Nephron (organoid): ENCODE results near the gene PLA2G5.
"Not testable (repeated sequence)": the region's sequence is repeated elsewhere in the genome, so short reads cannot be mapped to it uniquely, and the experiment has no call there.

Experiments used
- H3K27ac Mint-ChIP-seq, 3 experiments: 2 replicates each; pipeline ENCODE4 v1.8.0; 2020; ENCODE audit warnings: mixed read lengths in 3 of 3, mild to moderate bottlenecking in 2 of 3, moderate library complexity in 1 of 3
- H3K27me3 Mint-ChIP-seq: 2 replicates; pipeline ENCODE4 v1.8.0; 2021; ENCODE audit warnings: low read depth, mild to moderate bottlenecking, moderate library complexity, mixed read lengths
- H3K36me3 Mint-ChIP-seq: 2 replicates; pipeline ENCODE4 v1.8.0; 2020; ENCODE audit warnings: low read depth, mixed read lengths
- H3K4me1 Mint-ChIP-seq: 2 replicates; pipeline ENCODE4 v1.8.0; 2020; ENCODE audit warnings: mixed read lengths
- H3K4me3 Mint-ChIP-seq, 3 experiments: 2 replicates each; pipeline ENCODE4 v1.8.0; 2020; ENCODE audit warnings: mild to moderate bottlenecking in 3 of 3, mixed read lengths in 3 of 3, moderate library complexity in 2 of 3
- H3K9me3 Mint-ChIP-seq: 2 replicates; pipeline ENCODE4 v1.8.0; 2020; ENCODE audit warnings: mixed read lengths
- TF ChIP-seq, protein P1 (sequence below), 3 experiments: fragments of 200-600 bp; sonication (generic); IDR thresholded peaks; one replicate each; pipeline ENCODE4 v1.5.0; 2021; ENCODE audit warnings: antibody characterized with exemption in 3 of 3; ENCODE audit not compliant: unreplicated experiment in 3 of 3

The PLA2G5 gene

DNA sequence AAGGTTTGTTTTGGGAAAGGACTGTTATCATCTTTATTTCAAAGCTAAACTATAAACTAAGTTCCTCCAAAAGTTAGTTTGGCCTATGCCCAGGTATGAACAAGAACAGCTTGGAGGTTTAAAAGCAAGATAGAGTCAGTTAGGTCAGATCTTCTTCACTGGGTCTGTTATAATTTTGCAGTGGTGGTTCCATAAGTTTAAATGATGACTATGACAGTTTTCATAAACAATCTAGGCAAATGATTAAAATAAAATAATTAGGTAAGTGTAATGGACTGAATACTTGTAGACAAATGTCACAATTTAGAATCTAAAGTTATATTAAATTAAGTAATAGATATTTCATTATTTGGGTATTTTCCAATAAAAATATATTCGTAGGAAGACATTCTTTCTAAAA is 21.4 kb upstream of the PLA2G5 start:
- H3K36me3 Mint-ChIP-seq = no peaks in the 10 kb centered on the region
- TF ChIP-seq, protein P1, sequence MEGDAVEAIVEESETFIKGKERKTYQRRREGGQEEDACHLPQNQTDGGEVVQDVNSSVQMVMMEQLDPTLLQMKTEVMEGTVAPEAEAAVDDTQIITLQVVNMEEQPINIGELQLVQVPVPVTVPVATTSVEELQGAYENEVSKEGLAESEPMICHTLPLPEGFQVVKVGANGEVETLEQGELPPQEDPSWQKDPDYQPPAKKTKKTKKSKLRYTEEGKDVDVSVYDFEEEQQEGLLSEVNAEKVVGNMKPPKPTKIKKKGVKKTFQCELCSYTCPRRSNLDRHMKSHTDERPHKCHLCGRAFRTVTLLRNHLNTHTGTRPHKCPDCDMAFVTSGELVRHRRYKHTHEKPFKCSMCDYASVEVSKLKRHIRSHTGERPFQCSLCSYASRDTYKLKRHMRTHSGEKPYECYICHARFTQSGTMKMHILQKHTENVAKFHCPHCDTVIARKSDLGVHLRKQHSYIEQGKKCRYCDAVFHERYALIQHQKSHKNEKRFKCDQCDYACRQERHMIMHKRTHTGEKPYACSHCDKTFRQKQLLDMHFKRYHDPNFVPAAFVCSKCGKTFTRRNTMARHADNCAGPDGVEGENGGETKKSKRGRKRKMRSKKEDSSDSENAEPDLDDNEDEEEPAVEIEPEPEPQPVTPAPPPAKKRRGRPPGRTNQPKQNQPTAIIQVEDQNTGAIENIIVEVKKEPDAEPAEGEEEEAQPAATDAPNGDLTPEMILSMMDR (IDR thresholded peaks at IDR 0.05; ENCODE audit: unreplicated experiment in 3 of 3) = no peak

DNA sequence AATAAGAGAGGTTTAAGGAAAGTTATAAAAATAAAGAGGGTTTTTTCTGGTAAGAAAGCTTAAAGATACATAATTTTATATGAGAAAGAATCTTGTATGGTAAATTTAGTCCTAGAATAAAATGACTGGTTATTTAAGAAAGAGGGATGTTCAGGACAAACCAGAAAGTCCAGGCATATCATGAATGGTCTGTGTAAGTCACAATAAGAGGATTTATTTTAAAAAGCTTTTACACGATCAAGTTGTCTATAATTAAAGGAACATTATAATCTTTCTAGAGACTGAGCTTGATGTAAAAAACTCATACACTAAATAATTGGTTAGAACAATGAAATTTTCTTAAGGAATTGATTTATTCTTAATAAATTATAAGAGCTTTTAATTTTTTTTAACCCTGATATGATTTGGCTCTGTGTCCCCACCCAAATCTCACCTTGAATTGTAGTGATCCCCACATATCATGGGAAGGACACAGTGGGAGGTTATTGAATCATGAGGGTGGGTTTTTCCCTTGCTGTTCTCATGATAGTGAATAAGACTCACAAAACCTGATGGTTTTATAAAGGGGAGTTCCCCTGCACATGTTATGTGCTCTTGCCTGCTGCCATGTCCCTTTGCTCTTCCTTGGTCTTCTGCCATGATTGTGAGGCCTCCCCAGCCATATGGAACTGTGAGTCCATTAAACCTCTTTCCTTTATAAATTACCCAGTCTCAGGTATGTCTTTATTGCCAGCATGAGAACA is 20.8 kb upstream of the PLA2G5 start:
- peaks cover 30% of the 10 kb centered on the region for H3K9me3 Mint-ChIP-seq
- H3K4me3 Mint-ChIP-seq, H3K27me3 Mint-ChIP-seq: not testable (repeated sequence)

More for the DNA sequence above, 21.4 kb upstream of the PLA2G5 start:
- H3K27ac Mint-ChIP-seq = no peak overlapping the region
- no peaks in the 10 kb centered on the region for H3K4me1 Mint-ChIP-seq
- peaks cover 29% of the 10 kb centered on the region for H3K9me3 Mint-ChIP-seq
- H3K4me3 Mint-ChIP-seq = no peak overlapping the region
- H3K27me3 Mint-ChIP-seq = peaks cover 9% of the 10 kb centered on the region

DNA sequence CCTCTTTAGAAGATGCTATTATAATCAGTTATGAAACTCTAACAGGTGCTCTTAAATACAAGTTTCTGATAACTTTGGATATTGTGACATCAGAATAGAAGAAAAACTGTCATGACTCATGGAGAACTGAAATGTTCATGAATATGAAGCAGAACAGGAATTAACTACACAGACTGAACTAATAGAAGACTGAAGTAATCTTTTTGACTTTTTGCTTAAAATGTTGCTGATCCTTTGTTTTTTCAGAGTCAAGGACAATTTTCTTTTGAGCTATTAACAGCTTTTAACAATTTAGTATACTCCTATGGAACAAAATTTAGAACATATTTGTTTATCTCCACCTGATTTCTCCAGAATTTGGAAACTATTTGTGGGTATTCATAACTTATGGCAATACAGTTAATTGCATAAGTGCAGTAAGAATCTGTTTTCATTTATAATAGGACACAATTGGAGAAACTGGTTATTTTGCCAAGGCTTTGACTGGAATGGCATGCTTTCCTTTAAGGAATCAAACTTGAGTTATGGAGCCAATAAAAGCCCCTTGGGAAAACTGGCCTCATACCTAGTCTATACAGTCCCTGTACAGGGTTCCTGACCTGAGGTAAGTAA is 18.7 kb upstream of the PLA2G5 start:
- Mint-ChIP-seq H3K36me3 (no peaks in the 10 kb centered on the region), H3K4me1 (no peaks in the 10 kb centered on the region)
- TF ChIP-seq, protein P1 (IDR thresholded peaks at IDR 0.05; ENCODE audit: unreplicated experiment in 3 of 3) = no peak

More for the DNA sequence above, 20.8 kb upstream of the PLA2G5 start:
- not testable (repeated sequence) for H3K36me3 Mint-ChIP-seq, H3K27ac Mint-ChIP-seq, H3K4me1 Mint-ChIP-seq

DNA sequence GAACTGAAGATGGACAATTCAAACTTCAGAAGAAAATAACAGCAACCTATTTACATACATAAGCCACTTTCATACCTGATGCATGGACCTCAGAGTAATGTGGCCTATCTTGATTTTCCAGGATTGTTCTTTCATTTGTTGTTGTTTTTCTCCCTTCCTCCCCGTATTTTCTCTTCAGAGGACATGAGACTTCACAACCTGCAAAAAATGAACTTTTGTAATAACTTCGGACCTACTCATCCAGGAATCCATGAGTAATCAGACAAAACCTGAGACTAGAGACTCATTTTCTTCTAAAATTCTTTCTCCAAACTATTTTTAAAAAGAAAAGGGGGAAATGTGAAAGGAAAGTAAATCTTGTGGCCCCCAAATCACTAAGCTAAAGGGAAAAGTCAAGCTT is 17.6 kb upstream of the PLA2G5 start:
- peaks cover 13% of the 10 kb centered on the region for H3K27me3 Mint-ChIP-seq
- no peak overlapping the region for H3K27ac Mint-ChIP-seq
- H3K4me1 Mint-ChIP-seq = no peaks in the 10 kb centered on the region
- TF ChIP-seq, protein P1 (IDR thresholded peaks at IDR 0.05; ENCODE audit: unreplicated experiment in 3 of 3) = no peak
- H3K36me3 Mint-ChIP-seq = no peaks in the 10 kb centered on the region
- H3K4me3 Mint-ChIP-seq = no peak overlapping the region
- peaks cover 30% of the 10 kb centered on the region for H3K9me3 Mint-ChIP-seq

More for the DNA sequence above, 18.7 kb upstream of the PLA2G5 start:
- Mint-ChIP-seq H3K9me3 (peaks cover 30% of the 10 kb centered on the region), H3K27me3 (peaks cover 18% of the 10 kb centered on the region), H3K27ac (no peak overlapping the region), H3K4me3 (no peak overlapping the region)

DNA sequence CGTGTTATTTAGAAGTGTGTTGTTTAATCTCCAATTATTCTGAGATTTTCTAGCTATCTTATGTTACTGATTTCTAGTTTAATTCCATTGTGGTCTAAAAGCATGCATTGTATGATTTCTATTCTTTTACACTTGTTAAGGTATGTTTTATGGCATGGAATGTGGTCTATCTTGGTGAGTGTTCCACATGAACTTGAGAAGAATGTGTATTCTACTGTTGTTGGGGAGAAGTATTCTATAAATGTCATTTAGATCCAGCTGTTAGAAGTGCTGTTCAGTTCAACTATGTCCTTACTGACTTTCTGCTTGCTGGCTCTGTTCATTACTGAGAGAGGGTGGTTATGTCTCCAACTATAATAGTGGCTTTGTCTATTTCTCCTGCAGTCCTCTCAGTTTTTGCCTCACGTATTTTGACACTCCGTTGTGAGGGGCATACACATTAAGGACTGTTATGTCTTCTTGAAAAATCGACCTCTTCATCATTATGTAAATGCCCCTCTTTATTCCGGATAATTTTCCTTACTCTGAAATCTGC is 12.0 kb upstream of the PLA2G5 start:
- Mint-ChIP-seq H3K4me3 (no peak overlapping the region), H3K36me3 (no peaks in the 10 kb centered on the region), H3K27ac (no peak overlapping the region), H3K4me1 (no peaks in the 10 kb centered on the region), H3K9me3 (peaks cover 3% of the 10 kb centered on the region), H3K27me3 (peaks cover 13% of the 10 kb centered on the region)
- TF ChIP-seq, protein P1 (IDR thresholded peaks at IDR 0.05; ENCODE audit: unreplicated experiment in 3 of 3) = no peak

DNA sequence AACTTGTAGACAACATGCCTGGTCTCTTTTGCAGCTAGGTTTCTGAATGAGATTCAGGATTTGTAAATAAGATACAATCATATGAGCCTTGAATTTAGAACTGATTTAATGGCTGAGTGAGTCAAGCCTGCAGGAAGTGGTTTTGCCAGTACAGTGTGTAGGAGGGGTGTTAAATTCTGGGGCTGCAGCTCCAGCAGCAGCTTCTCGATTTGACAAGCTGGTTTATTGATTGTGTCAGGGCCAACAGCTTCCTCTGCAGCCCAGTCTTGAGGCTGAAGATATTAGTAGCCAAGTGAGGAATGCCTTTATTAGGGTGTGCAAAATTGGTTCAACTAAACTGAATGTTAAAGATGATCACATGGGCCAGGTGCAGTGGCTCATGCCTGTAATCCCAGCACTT is 11.5 kb upstream of the PLA2G5 start:
- Mint-ChIP-seq H3K36me3 (no peaks in the 10 kb centered on the region), H3K4me1 (no peaks in the 10 kb centered on the region), H3K27ac (peak overlapping the region in 1 of 3 experiments; percentile 12), H3K27me3 (peaks cover 13% of the 10 kb centered on the region), H3K9me3 (peaks cover 2% of the 10 kb centered on the region), H3K4me3 (no peak overlapping the region)
- TF ChIP-seq, protein P1 (IDR thresholded peaks at IDR 0.05; ENCODE audit: unreplicated experiment in 3 of 3) = no peak
